Endothelial cell of umbilical vein (primary cell): ENCODE measurements around the gene SHISA8. TPM values are rescaled to one million over a fixed set of nuclear protein-coding genes. Genes with fewer than 3 reads are reported as not detected.

Experiments used
- BruUV-seq: library from RNA; stranded (reverse); fragments of 400-500 nt; replicated peaks from 2 replicates; lab custom pipeline; 2021; lab: Mats Ljungman, UMichigan
- CTCF ChIA-PET: fragments of 300-600, 350-600 bp; sonication (Branson Sonifier 250); formaldehyde crosslinking; loops from one replicate; lab custom pipeline; 2021; ENCODE audit warnings: antibody characterized with exemption, inconsistent platforms; lab: Charles Lee
- POLR2A ChIA-PET: fragments of 300-600, 350-600 bp; sonication (Branson Sonifier 250); formaldehyde crosslinking; loops from one replicate; lab custom pipeline; 2021; ENCODE audit warnings: antibody characterized with exemption, inconsistent platforms; lab: Charles Lee
- DNase-seq: peaks from one replicate; pipeline ENCODE4 v3.0.0-alpha.2; 2011; ENCODE audit warnings: low read depth, low spot score
- FAIRE-seq: peaks from 2 replicates; lab custom pipeline; 2011; peaks lifted over from hg19 to GRCh38; lab: Jason Lieb, UNC
- H2AFZ ChIP-seq: 2 replicates; pipeline ENCODE4 v1.6.0; 2012; ENCODE audit warnings: low read depth, low read length, control low read depth, inconsistent platforms
- H3K27ac ChIP-seq: 2 replicates; pipeline ENCODE4 v1.5.1; 2011; ENCODE audit warnings: low read depth, mild to moderate bottlenecking, control low read depth, low read length, moderate library complexity; ENCODE audit not compliant: insufficient read depth
- H3K27me3 ChIP-seq, 2 experiments: 2 replicates each; pipeline versions ENCODE4 v1.6.0 to v1.6.1; 2011; ENCODE audit warnings: low read length in 2 of 2, mixed read lengths in 1 of 2; ENCODE audit not compliant: control insufficient read depth in 2 of 2, insufficient read depth in 2 of 2
- H3K36me3 ChIP-seq, 2 experiments: 2 replicates in 1 of 2; 3 replicates in 1 of 2; pipeline ENCODE4 v1.5.1; 2011; ENCODE audit warnings: low read length in 2 of 2, mild to moderate bottlenecking in 1 of 2, moderate library complexity in 1 of 2; ENCODE audit not compliant: control insufficient read depth in 2 of 2, insufficient read depth in 2 of 2; ENCODE audit errors: extremely low read depth in 1 of 2
- H3K4me1 ChIP-seq: 3 replicates; pipeline ENCODE4 v1.5.1; 2011; ENCODE audit warnings: mild to moderate bottlenecking, low read length; ENCODE audit not compliant: control insufficient read depth, insufficient read depth; ENCODE audit errors: extremely low read depth
- H3K4me2 ChIP-seq: 2 replicates; pipeline ENCODE4 v1.6.1; 2011; ENCODE audit warnings: low read length, control low read depth, mixed read lengths; ENCODE audit not compliant: insufficient read depth
- H3K4me3 ChIP-seq, 3 experiments: fragments of 200-600 bp in 1 of 3; sonication (generic), shearing (Covaris generic) in 1 of 3; replicated peaks in 1 of 3; 2 replicates each; pipeline ENCODE4 v1.5.1; 2011 to 2016; ENCODE audit warnings: control low read depth in 3 of 3, low read length in 3 of 3, mild to moderate bottlenecking in 2 of 3, inconsistent platforms in 1 of 3, low read depth in 1 of 3, moderate library complexity in 1 of 3; ENCODE audit not compliant: insufficient read depth in 1 of 3
- H3K79me2 ChIP-seq: 2 replicates; pipeline ENCODE4 v1.6.0; 2012; ENCODE audit warnings: low read length, inconsistent platforms; ENCODE audit not compliant: control insufficient read depth, insufficient read depth
- H3K9ac ChIP-seq: replicated peaks from 2 replicates; pipeline ENCODE3; 2011; ENCODE audit warnings: low read length, control low read depth; ENCODE audit not compliant: insufficient read depth; ENCODE audit errors: extremely low read depth
- H3K9me1 ChIP-seq: replicated peaks from 3 replicates; pipeline ENCODE4 v1.6.0; 2011; ENCODE audit warnings: mild to moderate bottlenecking, low read length; ENCODE audit not compliant: control insufficient read depth, insufficient read depth; ENCODE audit errors: extremely low read depth
- H3K9me3 ChIP-seq: replicated peaks from 2 replicates; pipeline ENCODE4 v1.5.1; 2012; ENCODE audit warnings: low read length, inconsistent platforms; ENCODE audit not compliant: control insufficient read depth, insufficient read depth
- H4K20me1 ChIP-seq: replicated peaks from 2 replicates; pipeline ENCODE3; 2011; ENCODE audit warnings: mild to moderate bottlenecking, low read length; ENCODE audit not compliant: control insufficient read depth, insufficient read depth; ENCODE audit errors: extremely low read depth
- CTCF ChIP-seq, 2 donors: IDR thresholded peaks; 1 replicate in 1 of 2; 2 replicates in 1 of 2; pipeline ENCODE4 v1.5.1; 2011; ENCODE audit warnings: low read length in 2 of 2, mild to moderate bottlenecking in 2 of 2, moderate library complexity in 2 of 2, control low read depth in 1 of 2, inconsistent platforms in 1 of 2, low read depth in 1 of 2; ENCODE audit not compliant: insufficient read depth in 1 of 2; ENCODE audit errors: extremely low read depth in 1 of 2
- EZH2 ChIP-seq: IDR thresholded peaks from 2 replicates; pipeline ENCODE4 v1.6.1; 2012; ENCODE audit warnings: borderline replicate concordance, low read depth, mild to moderate bottlenecking, moderate library complexity, low read length, inconsistent platforms; ENCODE audit not compliant: severe bottlenecking
- FOS ChIP-seq: IDR thresholded peaks from 2 replicates; pipeline ENCODE4 v1.6.1; 2011; ENCODE audit warnings: mild to moderate bottlenecking, low read length, moderate library complexity, borderline replicate concordance; ENCODE audit not compliant: insufficient read depth
- GATA2 ChIP-seq: IDR thresholded peaks from 2 replicates; pipeline ENCODE4 v1.7.0; 2011; ENCODE audit warnings: low read depth, mild to moderate bottlenecking, moderate library complexity, mixed read lengths, low read length; ENCODE audit not compliant: insufficient read length, insufficient read depth
- JUN ChIP-seq: IDR thresholded peaks from 2 replicates; pipeline ENCODE4 v1.6.1; 2011; ENCODE audit warnings: borderline replicate concordance, low read depth; ENCODE audit not compliant: insufficient read length, insufficient read depth
- MAX ChIP-seq: IDR thresholded peaks from 2 replicates; pipeline ENCODE4 v1.6.1; 2011; ENCODE audit not compliant: insufficient read depth, insufficient read length
- MYC ChIP-seq: IDR thresholded peaks from one replicate; pipeline ENCODE4 v1.6.1; 2011; ENCODE audit warnings: mild to moderate bottlenecking, low read depth, low read length
- POLR2A ChIP-seq: IDR thresholded peaks from 2 replicates; pipeline ENCODE4 v1.6.1; 2012; ENCODE audit warnings: low read depth, mild to moderate bottlenecking, control low read depth, low read length
- POLR2AphosphoS5 ChIP-seq: IDR thresholded peaks from 2 replicates; pipeline ENCODE4 v1.6.1; 2012; ENCODE audit warnings: low read depth, mild to moderate bottlenecking, control low read depth, low read length, moderate library complexity; ENCODE audit not compliant: insufficient read depth
- dilution Hi-C: fragments of 300-500 bp; cut with MboI; formaldehyde crosslinking; loops from one replicate; pipeline ENCODE4 v1.15.0; 2019; ENCODE audit warnings: low sequenced_read_pairs; ENCODE audit not compliant: extremely low pct_ligation_motif_present
- intact Hi-C: fragments of 100-400 bp; cut with micrococcal nuclease; formaldehyde crosslinking; loops from one replicate; pipeline ENCODE4 v1.10.0; 2022
- polyA plus RNA-seq, 4 experiments: library from polyadenylated mRNA; depleted of rRNA in 3 of 4; stranded (reverse) in 3 of 4; unstranded in 1 of 4; fragments of >200 nt; gene quantifications; 2 replicates each; pipeline versions ENCODE4 v1.2.1 to v1.2.3, GENCODE V29; 2011 to 2012; ENCODE audit warnings: missing spikeins in 1 of 4
- total RNA-seq: library from RNA; stranded (reverse); gene quantifications from 2 replicates; pipeline ENCODE4 v1.2.3, GENCODE V29; 2021

SHISA8 gene
- total and polyA plus RNA-seq, 2 donors (not counting 3 experiments of a cell fraction or from before 2014, with no cell fraction given) = not detected

GRCh38 chr22:41916745-41917358 lies 2.0 kb upstream of the SHISA8 start:
- Histone ChIP-seq H3K9me1 (no peaks in the 10 kb centered on the region), H3K4me2 (no peak overlapping the region), H3K27me3 (peaks cover 42 to 49% of the 10 kb centered on the region in 2 experiments), H4K20me1 (no peaks in the 10 kb centered on the region), H3K36me3 (no peaks in the 10 kb centered on the region), H2AFZ (no peak overlapping the region), H3K4me3 (no peak overlapping the region), H3K9ac (no peak overlapping the region), H3K9me3 (no peaks in the 10 kb centered on the region), H3K79me2 (no peaks in the 10 kb centered on the region), H3K27ac (no peak overlapping the region), H3K4me1 (peaks cover 11% of the 10 kb centered on the region)
- TF ChIP-seq CTCF (IDR thresholded peaks at IDR 0.05; ENCODE audit: extremely low read depth in 1 of 2, insufficient read depth in 1 of 2, low read depth in 1 of 2, low read length in 2 of 2) = no peak
- no peak for TF ChIP-seq GATA2
- TF ChIP-seq POLR2AphosphoS5 = no peak
- TF ChIP-seq MYC = no peak
- TF ChIP-seq JUN = no peak
- TF ChIP-seq MAX = no peak
- TF ChIP-seq EZH2 = no peak
- TF ChIP-seq FOS = no peak
- no peak for TF ChIP-seq POLR2A
- DNase-seq (no peak), FAIRE-seq (peak; percentile 70)
- dilution Hi-C loops = no loop called here
- intact Hi-C loops = no loop called here
- ChIA-PET POLR2A (no interaction called here), CTCF (interaction anchor here (0.8 to 2.4 kb wide), 3 partner anchors 9 to 170 kb away, joined by 3 to 14 read pairs (median 4); partner anchors contain the start of gene TNFRSF13C)
- BruUV-seq = no TSS peak
